HCT116 (cell line): ENCODE data around the gene GTF2H4. TPM values are rescaled to one million over a fixed set of nuclear protein-coding genes. Genes with fewer than 3 reads are reported as not detected.

Experiments
- ATAC-seq: fragments of 200-7000 bp; cut with Tn5 transposase; 2 replicates; pipeline ENCODE4 v1.9.1; 2020; ENCODE audit warnings: mild to moderate bottlenecking, moderate library complexity
- BruUV-seq: library from RNA; stranded (reverse); fragments of 400-500 nt; replicated peaks from 2 replicates; lab custom pipeline; 2021; lab: Mats Ljungman, UMichigan
- CTCF ChIA-PET: fragments of 300-600 bp; sonication (Branson Sonifier 250); formaldehyde crosslinking; loops from one replicate; lab custom pipeline; 2021; ENCODE audit warnings: antibody characterized with exemption; lab: Charles Lee
- POLR2A ChIA-PET: fragments of 300-600, 350-600 bp; sonication (Branson Sonifier 250); formaldehyde crosslinking; loops from one replicate; lab custom pipeline; 2021; ENCODE audit warnings: antibody characterized with exemption; lab: Charles Lee
- RAD21 ChIA-PET, 2 experiments: fragments of 300-600 bp; sonication (Branson Sonifier 250); formaldehyde crosslinking; loops; one replicate each; lab custom pipeline; 2023; ENCODE audit warnings: low total read pairs in 2 of 2; ENCODE audit not compliant: uncharacterized antibody in 2 of 2, unreplicated experiment in 2 of 2, low non-redundant PET in 1 of 2; lab: Charles Lee
- DNase-seq: peaks from one replicate; pipeline ENCODE4 v3.0.0-alpha.2; 2010; ENCODE audit warnings: low read depth, low spot score
- H2AFZ ChIP-seq: fragments of 200-600 bp; shearing (Covaris generic), sonication (generic); 2 replicates; pipeline ENCODE4 v1.6.1; 2017; ENCODE audit warnings: low read depth, mixed run types, mixed read lengths, antibody characterized with exemption, low read length; ENCODE audit not compliant: poor library complexity, severe bottlenecking
- H3K27ac ChIP-seq: 2 replicates; pipeline ENCODE4 v1.5.1; 2012; ENCODE audit warnings: low read depth, low read length
- H3K27me3 ChIP-seq: fragments of 200-600 bp; sonication (generic); 2 replicates; pipeline ENCODE4 v1.6.1; 2016; ENCODE audit warnings: mixed run types, low read length, mixed read lengths; ENCODE audit not compliant: insufficient read depth
- H3K36me3 ChIP-seq, 2 experiments: fragments of 200-500 bp in 1 of 2; fragments of 200-600 bp in 1 of 2; sonication (Bioruptor generic) in 1 of 2; sonication (generic) in 1 of 2; 2 replicates each; pipeline versions ENCODE4 v1.5.1 to v1.6.1; 2014 to 2016; ENCODE audit warnings: low read length in 2 of 2, inconsistent platforms in 1 of 2, mixed read lengths in 1 of 2, mixed run types in 1 of 2; ENCODE audit not compliant: insufficient read depth in 2 of 2, control insufficient read depth in 1 of 2
- H3K4me1 ChIP-seq, 2 experiments: fragments of 200-600 bp in 1 of 2; sonication (generic) in 1 of 2; 2 replicates each; pipeline versions ENCODE4 v1.5.1 to v1.6.1; 2012 to 2017; ENCODE audit warnings: low read length in 2 of 2, inconsistent platforms in 1 of 2, mild to moderate bottlenecking in 1 of 2, mixed read lengths in 1 of 2, mixed run types in 1 of 2, moderate library complexity in 1 of 2; ENCODE audit not compliant: insufficient read depth in 2 of 2, control insufficient read depth in 1 of 2
- H3K4me2 ChIP-seq: fragments of 200-600 bp; sonication (generic); 2 replicates; pipeline ENCODE4 v1.6.1; 2017; ENCODE audit warnings: mixed run types, low read length, mixed read lengths
- H3K4me3 ChIP-seq, 2 experiments: fragments of 200-600 bp in 1 of 2; sonication (generic) in 1 of 2; replicated peaks in 1 of 2; 2 replicates each; pipeline ENCODE4 v1.5.1; 2011 to 2016; ENCODE audit warnings: low read length in 2 of 2, control low read depth in 1 of 2, low read depth in 1 of 2, mild to moderate bottlenecking in 1 of 2, mixed read lengths in 1 of 2, mixed run types in 1 of 2
- H3K79me2 ChIP-seq: fragments of 200-600 bp; sonication (generic); 2 replicates; pipeline ENCODE4 v1.6.1; 2017; ENCODE audit warnings: mild to moderate bottlenecking, mixed run types, low read length, moderate library complexity, mixed read lengths; ENCODE audit not compliant: insufficient read depth
- H3K9ac ChIP-seq: fragments of 200-600 bp; sonication (generic); 2 replicates; pipeline ENCODE4 v1.6.1; 2016; ENCODE audit warnings: low read length, mixed read lengths
- H3K9me2 ChIP-seq: fragments of 200-600 bp; sonication (generic), shearing (Covaris generic); 2 replicates; pipeline ENCODE4 v1.6.1; 2017; ENCODE audit warnings: mixed run types, mild to moderate bottlenecking, moderate library complexity; ENCODE audit not compliant: insufficient read depth
- H3K9me3 ChIP-seq, 2 experiments: fragments of 200-500 bp in 1 of 2; fragments of 200-600 bp in 1 of 2; sonication (Bioruptor generic) in 1 of 2; sonication (generic) in 1 of 2; 2 replicates each; pipeline ENCODE4 v1.6.1; 2014 to 2017; ENCODE audit warnings: low read length in 2 of 2, mixed read lengths in 2 of 2, inconsistent platforms in 1 of 2, low read depth in 1 of 2, mild to moderate bottlenecking in 1 of 2, mixed run types in 1 of 2, moderate library complexity in 1 of 2; ENCODE audit not compliant: control insufficient read depth in 1 of 2, insufficient read depth in 1 of 2
- H4K20me1 ChIP-seq: fragments of 200-600 bp; sonication (generic), shearing (Covaris generic); 2 replicates; pipeline ENCODE4 v1.6.1; 2017; ENCODE audit warnings: mixed run types, mild to moderate bottlenecking, moderate library complexity; ENCODE audit not compliant: insufficient read depth
- CBX3 ChIP-seq: IDR thresholded peaks from 2 replicates; pipeline ENCODE4 v1.6.1; 2012; ENCODE audit warnings: low read depth
- EZH2 ChIP-seq: fragments of 200-600 bp; sonication (generic); IDR thresholded peaks from 2 replicates; pipeline ENCODE4 v1.6.1; 2017; ENCODE audit warnings: antibody characterized with exemption, mixed run types
- EZH2phosphoT487 ChIP-seq: fragments of 200-600 bp; IDR thresholded peaks from 2 replicates; pipeline ENCODE4 v1.6.1; 2018; ENCODE audit warnings: antibody characterized with exemption, borderline replicate concordance
- FOSL1 ChIP-seq: IDR thresholded peaks from 2 replicates; pipeline ENCODE4 v1.6.1; 2012; ENCODE audit warnings: low read depth
- POLR2A ChIP-seq: IDR thresholded peaks from 2 replicates; pipeline ENCODE4 v1.7.0; 2011; ENCODE audit warnings: borderline replicate concordance; ENCODE audit not compliant: insufficient read depth, insufficient read length; ENCODE audit errors: extremely low read depth
- POLR2AphosphoS5 ChIP-seq: IDR thresholded peaks from 2 replicates; pipeline ENCODE4 v1.6.1; 2011; ENCODE audit warnings: mild to moderate bottlenecking, low read depth, low read length, moderate library complexity
- RAD21 ChIP-seq: IDR thresholded peaks from 2 replicates; pipeline ENCODE4 v1.6.1; 2012; ENCODE audit warnings: low read depth, mild to moderate bottlenecking
- SIN3A ChIP-seq: IDR thresholded peaks from 2 replicates; pipeline ENCODE4 v1.6.1; 2012; ENCODE audit warnings: low read depth
- SRF ChIP-seq: IDR thresholded peaks from 2 replicates; pipeline ENCODE4 v1.6.1; 2012; ENCODE audit warnings: low read depth
- ZBTB33 ChIP-seq: IDR thresholded peaks from 2 replicates; pipeline ENCODE4 v1.6.1; 2011; ENCODE audit warnings: mild to moderate bottlenecking, low read length, moderate library complexity; ENCODE audit not compliant: insufficient replicate concordance; ENCODE audit errors: extremely low read depth
- ZNF274 ChIP-seq: fragments of 200-500 bp; sonication (Bioruptor generic); IDR thresholded peaks from 2 replicates; pipeline ENCODE4 v1.6.1; 2014; ENCODE audit warnings: mild to moderate bottlenecking, low read depth, low read length, inconsistent platforms
- intact Hi-C: fragments of 100-400 bp; cut with micrococcal nuclease; formaldehyde crosslinking; loops from 2 replicates; pipeline ENCODE4 v1.10.0; 2022
- total RNA-seq: library from RNA; stranded (reverse); gene quantifications from one replicate; pipeline ENCODE4 v1.2.1, GENCODE V29; 2021; ENCODE audit not compliant: unreplicated experiment
- TF ChIP-seq, protein P1 (sequence below): IDR thresholded peaks from 2 replicates; pipeline ENCODE4 v1.6.1; 2012; ENCODE audit warnings: low read depth
- TF ChIP-seq, protein P2 (sequence below): IDR thresholded peaks from 2 replicates; pipeline ENCODE4 v1.6.1; 2012
- TF ChIP-seq, protein P3 (sequence below): IDR thresholded peaks from 2 replicates; pipeline ENCODE4 v1.6.1; 2012

GTF2H4 gene
- total RNA-seq, 1 experiment from 2014 or later = 59.7 TPM

DNA sequence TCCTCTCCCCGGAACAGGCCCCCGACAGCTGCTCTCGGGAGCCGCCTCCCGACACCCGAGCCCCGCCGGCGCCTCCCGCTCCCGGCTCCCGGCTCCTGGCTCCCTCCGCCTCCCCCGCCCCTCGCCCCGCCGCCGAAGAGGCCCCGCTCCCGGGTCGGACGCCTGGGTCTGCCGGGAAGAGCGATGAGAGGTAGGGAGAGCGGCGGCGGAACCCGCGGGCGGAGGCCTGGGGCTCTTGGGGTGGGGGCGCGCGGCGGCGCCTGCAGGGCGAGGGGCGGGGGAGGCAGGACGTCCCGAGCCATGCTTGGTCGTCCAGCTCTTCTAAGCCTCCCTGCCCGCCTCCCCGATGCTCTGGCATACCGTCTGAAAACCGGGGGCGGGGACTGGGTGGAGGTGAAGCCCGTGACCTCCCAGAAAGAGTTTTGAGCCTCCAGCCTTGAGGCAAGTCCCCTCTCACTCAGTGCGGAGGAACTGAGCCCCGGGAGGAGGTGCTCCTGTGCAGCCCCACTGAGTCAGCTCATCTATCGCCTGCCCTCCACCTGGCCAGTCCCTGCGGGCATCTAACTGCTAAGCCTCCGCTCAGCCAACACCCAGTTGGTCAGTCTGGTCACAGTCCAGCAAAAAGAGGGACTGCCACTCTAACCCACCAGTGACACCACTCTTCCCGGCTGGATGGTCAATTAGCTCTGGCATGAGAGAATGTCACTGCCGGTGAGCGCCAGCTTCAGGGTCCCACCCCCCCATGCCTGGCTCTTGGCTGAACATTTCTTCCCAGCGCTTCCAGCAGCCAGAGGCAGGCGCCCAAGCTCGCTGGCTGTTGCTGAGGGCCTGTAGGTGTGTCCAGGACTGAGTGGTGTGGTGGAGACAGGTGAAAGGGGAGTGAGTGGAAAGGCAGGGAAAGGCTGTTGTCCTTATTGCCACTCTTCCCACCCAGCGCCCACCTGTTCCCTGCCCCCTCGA is 23.2 kb upstream of the GTF2H4 start:
- DNase-seq (no peak), ATAC-seq (peak; percentile 14)
- BruUV-seq = no TSS peak
- intact Hi-C loops = loop anchor here (2.0 kb wide), 1 partner anchor 24 kb away; the partner anchor contains the start of gene GTF2H4
- Histone ChIP-seq H4K20me1 (no peaks in the 10 kb centered on the region), H3K79me2 (peaks cover 68% of the 10 kb centered on the region), H3K4me2 (peak overlapping the region; percentile 99), H3K4me1 (peaks cover 50 to 65% of the 10 kb centered on the region in 2 experiments), H3K4me3 (peak overlapping the region; percentile 83 to 87), H3K27me3 (no peaks in the 10 kb centered on the region), H2AFZ (no peak overlapping the region), H3K9me2 (no peaks in the 10 kb centered on the region), H3K9me3 (no peaks in the 10 kb centered on the region), H3K36me3 (peaks cover 3 to 11% of the 10 kb centered on the region in 2 experiments; a peak in 2 of 4 replicates), H3K9ac (peak overlapping the region; percentile 92), H3K27ac (peak overlapping the region; percentile 99)
- no peak for TF ChIP-seq CBX3
- TF ChIP-seq POLR2A = no peak
- TF ChIP-seq EZH2phosphoT487 = no peak
- TF ChIP-seq RAD21 = no peak
- no peak; the same call in 1 of the 2 replicates for TF ChIP-seq POLR2AphosphoS5
- TF ChIP-seq ZNF274 = no peak
- TF ChIP-seq SIN3A = no peak
- TF ChIP-seq, protein P1, sequence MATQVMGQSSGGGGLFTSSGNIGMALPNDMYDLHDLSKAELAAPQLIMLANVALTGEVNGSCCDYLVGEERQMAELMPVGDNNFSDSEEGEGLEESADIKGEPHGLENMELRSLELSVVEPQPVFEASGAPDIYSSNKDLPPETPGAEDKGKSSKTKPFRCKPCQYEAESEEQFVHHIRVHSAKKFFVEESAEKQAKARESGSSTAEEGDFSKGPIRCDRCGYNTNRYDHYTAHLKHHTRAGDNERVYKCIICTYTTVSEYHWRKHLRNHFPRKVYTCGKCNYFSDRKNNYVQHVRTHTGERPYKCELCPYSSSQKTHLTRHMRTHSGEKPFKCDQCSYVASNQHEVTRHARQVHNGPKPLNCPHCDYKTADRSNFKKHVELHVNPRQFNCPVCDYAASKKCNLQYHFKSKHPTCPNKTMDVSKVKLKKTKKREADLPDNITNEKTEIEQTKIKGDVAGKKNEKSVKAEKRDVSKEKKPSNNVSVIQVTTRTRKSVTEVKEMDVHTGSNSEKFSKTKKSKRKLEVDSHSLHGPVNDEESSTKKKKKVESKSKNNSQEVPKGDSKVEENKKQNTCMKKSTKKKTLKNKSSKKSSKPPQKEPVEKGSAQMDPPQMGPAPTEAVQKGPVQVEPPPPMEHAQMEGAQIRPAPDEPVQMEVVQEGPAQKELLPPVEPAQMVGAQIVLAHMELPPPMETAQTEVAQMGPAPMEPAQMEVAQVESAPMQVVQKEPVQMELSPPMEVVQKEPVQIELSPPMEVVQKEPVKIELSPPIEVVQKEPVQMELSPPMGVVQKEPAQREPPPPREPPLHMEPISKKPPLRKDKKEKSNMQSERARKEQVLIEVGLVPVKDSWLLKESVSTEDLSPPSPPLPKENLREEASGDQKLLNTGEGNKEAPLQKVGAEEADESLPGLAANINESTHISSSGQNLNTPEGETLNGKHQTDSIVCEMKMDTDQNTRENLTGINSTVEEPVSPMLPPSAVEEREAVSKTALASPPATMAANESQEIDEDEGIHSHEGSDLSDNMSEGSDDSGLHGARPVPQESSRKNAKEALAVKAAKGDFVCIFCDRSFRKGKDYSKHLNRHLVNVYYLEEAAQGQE = no peak
- no peak for TF ChIP-seq EZH2
- TF ChIP-seq, protein P2, sequence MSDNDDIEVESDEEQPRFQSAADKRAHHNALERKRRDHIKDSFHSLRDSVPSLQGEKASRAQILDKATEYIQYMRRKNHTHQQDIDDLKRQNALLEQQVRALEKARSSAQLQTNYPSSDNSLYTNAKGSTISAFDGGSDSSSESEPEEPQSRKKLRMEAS = no peak
- TF ChIP-seq, protein P3, sequence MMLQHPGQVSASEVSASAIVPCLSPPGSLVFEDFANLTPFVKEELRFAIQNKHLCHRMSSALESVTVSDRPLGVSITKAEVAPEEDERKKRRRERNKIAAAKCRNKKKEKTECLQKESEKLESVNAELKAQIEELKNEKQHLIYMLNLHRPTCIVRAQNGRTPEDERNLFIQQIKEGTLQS = no peak
- no peak for TF ChIP-seq ZBTB33
- no peak for TF ChIP-seq SRF
- TF ChIP-seq FOSL1 = no peak
- ChIA-PET CTCF (interaction anchor here (1.2 kb wide), 1 partner anchor 29 kb away, joined by 5 read pairs; the partner anchor contains the start of gene VARS2), RAD21 (interaction anchor here (0.6 to 1.4 kb wide), 3 partner anchors 20 to 58 kb away, joined by 3 to 9 read pairs (median 4); partner anchors contain the start of gene GTF2H4 (in 1 of the 2)), POLR2A (interaction anchor here (0.7 to 1.4 kb wide), 5 partner anchors 9 to 57 kb away, joined by 3 to 8 read pairs (median 4); partner anchors contain the start of gene VARS2)
